ENCODE data around the gene LDLRAD4.
A peak's percentile ranks its signal among the peaks of the same experiment; 100 is the strongest.

Gene LDLRAD4

DNA sequence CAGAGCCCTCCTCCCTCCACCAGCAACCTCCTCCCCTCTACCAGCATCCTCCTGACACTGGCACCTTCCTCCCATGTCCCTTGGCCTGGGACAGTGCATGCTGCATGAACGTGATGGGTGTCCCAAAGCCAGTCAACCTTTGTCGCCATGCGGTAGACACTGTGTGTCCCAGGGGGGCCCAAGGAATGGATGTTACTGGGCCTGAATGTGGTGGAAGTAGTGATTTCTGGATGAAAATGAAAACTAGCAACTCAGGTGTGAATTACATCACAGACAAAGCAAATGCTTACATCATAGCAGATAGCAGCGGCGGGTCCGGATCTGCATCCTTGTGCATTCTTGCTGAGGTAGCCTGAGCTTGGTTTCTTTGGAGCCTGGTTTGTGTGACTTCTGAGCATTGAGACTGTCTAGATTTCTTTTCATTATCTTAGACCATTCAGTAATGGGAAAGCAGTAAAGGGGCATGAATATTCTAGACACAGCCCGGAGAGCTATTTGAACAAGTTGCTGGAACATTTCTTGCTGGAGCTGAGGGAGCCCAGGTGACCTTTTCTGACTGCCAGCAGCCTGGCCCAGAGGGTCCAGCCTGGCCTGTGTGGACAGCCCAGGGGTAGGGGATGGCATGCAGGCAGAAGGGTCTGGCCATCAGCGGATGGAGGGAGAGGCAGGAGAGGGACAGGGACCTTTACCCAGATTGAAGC is 407.4 kb downstream of the LDLRAD4 start:
- no peak for DNase-seq

DNA sequence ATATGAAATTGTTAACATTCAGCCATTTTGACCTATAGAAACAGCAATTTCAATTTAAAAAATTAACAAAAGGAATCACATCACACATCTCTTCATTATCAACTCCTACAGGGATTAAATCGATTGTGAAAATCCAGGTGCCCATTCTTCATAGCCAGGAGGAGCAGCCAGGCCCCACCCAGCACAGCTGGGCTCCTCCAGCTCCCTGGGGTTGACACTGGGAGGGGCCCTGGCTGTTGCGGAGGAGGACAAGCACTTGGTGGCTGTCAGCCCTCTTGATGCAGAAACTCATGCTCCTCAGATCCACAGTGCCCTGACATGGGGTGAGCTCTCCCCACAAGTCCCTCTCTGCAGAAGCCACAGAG is 408.0 kb downstream of the LDLRAD4 start:
- no peak for DNase-seq

DNA sequence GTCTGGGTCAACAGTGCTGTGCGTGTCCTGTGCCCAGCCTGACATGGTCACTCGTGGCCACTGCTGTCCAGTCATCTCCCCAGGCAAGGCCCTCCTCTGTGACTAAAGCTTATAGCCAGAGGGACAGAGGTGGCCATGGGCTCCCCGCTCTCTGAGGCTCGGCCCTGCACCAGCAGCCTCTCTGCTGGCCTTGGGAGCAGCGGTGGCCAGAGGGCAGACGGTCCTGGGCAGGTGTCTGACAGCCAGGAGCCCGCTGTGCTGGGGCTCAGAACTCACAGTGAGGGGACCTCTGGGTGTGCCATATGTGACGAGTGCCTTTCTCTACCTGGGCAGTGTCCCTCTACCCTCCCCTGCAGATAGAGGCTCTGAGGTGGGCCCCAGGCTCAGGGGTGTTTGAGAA is 409.1 kb downstream of the LDLRAD4 start:
- no peak for DNase-seq

DNA sequence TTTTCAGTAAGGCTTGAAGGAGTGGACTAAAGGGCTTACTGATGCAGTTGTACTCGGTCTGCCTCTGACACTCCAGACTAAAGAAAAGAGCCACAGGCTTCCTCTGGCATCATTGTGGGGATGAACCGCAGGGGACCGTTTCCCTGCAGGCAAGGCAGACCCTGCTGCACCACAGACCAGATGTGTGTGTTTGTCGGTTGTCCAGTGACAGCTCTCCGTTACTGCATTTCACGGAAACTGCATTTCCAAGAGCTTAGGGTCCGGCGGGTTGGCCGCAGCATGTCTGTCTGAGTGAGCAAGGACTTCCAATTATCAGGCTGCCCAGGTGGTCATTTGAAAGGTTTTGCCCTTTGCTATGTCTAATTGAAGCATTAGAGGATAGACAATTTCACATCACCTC is 409.7 kb downstream of the LDLRAD4 start:
- DNase-seq, result peak; percentile 73

DNA sequence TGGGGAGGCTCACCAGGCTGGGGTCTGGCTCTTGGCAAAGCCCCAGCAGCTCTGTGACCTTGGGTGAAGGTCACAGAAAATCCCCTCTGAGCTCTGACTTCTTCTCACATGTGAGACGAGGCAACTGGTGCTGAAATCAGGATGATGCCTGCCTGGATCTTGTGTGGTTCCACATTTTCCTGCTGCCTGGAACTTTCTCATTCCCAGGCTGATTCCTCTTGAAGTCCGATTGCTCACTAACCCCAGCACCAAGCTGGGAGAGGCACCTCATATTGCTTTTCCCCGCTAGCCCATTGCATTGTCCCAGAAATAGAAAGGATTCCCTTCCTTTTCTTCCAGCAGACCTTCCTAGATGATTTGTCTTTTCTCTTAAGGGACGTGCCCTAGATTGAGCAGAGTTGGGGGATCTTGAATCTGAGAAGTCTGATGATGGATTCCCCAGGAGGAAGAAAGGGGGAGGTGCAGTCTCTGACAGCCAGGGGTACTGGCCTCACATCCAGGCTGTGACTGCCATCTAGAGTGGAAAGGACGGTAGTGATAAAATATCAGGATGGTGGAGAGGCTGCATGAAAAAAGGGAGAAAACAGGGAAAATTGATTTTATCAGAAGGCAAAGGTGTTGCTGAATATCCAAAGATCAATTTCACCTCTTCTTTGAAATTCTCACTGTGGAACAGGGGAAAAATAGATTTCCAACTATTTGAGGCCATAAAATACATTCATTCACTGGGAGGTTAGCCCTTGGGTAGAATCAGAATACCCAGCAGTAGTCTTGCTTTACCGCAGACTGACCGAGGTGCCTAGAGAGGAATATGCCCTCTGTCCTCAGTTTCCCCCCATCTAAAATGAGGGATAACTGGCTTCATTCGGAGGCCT is 411.5 kb downstream of the LDLRAD4 start:
- DNase-seq, result peak; percentile 59

DNA sequence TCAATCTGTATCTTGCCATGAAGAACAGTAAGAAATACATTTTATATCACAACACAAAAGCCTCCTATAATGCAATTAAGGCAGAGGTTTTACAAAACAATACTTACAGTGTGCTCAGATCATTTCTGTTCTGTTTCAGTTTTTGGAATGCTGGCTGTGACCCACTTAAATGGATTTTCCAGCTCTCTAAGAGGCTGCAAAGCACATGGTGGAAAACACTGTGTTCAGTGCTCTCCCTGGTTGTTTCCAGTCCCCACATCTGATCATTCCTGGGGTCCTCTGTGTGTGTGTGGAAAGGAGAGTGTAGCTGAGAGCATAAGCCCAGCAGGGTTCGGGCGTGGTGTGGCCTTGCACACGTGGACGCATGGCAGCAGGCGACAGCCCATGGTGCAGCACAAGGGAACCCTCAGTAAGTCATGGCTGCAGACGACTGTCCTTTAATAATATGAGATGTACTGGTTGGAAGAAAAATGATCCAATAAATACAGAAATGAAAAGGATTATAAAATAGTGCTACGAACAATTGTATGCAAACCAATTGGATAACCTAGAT is 412.2 kb downstream of the LDLRAD4 start:
- no peak for DNase-seq

DNA sequence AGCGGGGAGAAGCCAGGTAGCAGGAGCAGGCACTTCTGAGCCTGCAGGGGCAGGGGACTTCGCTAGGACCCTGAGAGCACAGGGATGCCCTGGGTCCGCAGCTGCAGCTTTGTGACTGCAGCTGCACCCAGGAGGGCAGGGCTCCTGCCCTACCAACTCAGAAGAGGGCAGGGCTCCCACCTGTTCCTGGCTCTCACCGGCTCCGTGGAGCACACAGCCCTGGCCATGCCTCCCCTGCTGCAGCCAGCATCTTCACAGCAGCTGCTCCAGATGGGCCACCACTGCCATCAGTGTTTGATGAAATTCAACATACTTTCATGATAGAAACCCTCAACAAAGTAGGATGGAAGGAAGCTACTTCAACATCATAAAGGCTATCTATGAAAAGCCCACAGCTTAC is 415.1 kb downstream of the LDLRAD4 start:
- no peak for DNase-seq

DNA sequence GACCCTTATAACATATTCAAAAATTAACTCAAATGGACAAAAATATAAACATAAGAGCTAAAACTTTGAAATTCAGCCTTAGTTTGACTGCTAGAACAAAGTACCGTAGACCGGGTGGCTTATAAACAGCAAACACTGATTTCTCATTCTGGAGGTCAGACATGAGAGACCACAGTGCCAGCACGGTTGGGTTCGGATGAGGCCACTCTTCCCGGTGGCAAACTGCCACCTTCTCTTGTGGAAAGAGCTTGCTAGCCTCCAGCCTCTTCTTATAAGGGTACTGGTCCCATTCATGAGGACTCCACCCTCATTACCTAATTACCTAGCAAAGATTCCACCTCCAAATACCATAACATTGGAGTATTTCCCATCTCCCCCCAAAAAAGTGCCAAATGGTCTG is 416.5 kb downstream of the LDLRAD4 start:
- no peak for DNase-seq

DNA sequence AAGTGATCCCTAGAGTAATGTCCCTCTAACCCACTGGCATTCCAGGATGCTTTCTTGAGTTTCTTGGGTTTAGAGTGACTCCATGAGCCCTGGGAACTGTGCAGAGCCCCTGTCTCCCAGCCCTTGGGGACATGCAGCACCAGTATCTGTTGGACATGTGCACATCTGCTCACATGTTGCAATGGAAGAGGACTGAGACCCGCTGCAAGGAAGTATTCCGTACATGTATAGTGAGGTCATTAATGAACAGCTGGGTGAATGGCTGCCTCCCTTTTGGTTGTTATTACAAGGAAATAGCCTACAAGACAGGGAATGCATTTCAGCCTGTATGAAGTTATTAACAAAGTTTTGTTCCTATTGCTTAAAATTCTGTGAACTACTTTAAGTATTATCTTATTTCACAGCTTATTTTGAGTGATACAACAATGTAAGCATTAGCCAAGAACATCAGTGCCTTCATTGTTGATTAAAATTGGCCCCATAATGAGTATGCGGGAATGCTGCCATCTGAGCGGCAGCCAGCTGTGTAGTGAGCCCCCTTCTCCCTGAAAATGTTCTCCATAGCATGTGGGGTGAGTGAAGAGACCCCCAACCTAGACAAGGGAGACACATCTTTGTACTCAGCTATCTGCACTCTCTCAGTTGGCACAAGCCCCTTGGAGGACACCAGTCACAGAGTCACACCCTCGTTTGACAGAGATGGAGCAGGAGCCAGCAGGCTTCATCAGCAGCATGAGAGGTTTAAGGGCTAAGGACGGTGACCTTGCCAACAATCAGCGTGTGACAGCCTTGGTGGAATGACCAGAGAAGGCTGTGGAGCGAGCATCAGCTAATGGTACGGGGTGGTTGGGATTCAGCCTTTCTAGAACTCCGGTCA is 420.4 kb downstream of the LDLRAD4 start:
- DNase-seq, result no peak

DNA sequence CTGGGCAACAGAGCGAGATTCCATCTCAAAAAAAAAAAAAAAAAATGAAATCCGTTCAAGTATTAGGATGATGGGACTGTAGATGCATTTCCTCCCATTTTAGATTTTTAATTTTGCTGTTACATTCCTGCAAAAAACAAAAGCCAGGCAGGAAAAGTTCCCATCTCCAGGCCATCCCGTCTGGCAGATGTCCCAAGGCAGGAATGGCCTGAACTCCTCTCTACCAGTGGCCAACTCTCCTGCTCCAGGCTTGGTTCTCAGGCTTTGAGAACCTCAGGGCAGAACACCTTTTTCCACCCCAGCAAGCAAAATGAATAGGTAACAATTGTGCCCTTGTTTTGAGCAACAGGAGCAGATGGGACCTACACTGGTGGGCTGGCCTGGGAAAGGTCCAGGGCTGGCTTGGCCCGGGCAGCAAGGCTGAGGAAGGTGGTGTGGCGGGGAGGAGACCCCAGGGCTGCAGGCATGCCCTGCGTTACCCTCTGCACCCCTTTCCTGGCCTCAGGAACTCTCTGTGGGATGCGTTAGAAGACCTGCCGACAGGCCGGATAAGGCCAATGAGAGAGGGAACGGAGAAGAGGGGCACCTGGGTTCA is 421.8 kb downstream of the LDLRAD4 start:
- no peak for DNase-seq

DNA sequence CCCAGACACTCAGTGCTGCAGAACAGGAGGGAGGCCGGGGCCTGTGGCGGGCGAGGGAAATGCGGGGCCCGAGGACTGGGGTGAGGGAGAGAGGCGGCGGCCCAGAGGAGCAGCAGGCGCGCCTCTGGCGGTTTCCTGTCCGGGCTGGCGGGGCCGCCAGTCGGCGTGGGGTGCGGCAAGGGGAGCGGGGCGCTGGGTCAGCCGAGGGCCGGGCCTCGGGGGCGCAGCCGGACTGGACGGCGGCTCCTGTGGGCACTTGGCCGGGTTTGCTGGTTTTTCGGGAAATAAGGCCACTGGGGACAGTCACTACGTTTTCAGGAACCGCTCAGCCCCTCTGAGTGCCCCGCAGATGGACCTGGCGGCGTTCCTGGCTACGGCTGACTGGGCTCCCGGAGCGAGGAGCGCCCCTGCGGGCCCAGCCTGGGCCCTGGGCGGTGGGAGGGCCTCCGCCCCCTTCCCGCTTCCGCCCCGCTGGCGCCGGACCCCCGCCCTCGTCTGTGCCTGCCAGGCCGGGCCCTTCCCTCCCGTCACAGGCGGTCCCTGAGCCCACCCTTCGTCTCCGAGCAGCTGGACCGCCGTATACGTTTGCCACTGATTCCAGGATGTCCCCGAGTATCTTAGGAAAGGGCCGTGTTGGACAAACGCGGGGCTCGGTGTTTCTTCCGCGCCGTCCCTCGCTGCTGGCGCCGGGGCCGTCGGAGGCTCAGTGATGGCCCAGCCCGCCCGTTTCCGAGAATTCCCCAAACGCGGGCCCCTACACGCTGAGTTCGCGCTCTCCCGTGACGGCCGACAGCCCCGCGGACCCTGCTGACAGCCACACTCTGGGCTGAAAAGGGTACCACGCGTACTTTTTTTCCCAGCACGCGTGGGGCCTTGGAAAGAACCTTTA is 423.2 kb downstream of the LDLRAD4 start:
- DNase-seq, result no peak

DNA sequence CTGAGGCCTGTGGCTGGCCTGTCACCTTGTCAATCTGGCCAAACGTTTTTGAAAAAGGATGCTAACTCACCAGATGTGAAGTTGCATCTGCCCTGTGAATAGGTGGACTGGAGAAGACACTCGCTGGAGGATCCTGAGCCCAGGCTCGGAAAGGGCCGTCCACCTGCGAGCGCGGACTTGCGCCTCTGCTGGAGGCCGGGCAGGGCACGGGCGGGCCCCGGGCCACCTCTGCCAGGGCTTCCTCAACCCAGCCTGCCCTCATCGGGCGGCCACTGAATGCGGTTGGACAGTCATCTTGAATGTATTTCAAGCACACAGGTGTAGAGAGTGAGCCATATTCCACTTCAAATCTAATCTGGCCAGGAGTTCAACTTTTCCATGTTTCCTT is 423.9 kb downstream of the LDLRAD4 start:
- DNase-seq, result no peak

DNA sequence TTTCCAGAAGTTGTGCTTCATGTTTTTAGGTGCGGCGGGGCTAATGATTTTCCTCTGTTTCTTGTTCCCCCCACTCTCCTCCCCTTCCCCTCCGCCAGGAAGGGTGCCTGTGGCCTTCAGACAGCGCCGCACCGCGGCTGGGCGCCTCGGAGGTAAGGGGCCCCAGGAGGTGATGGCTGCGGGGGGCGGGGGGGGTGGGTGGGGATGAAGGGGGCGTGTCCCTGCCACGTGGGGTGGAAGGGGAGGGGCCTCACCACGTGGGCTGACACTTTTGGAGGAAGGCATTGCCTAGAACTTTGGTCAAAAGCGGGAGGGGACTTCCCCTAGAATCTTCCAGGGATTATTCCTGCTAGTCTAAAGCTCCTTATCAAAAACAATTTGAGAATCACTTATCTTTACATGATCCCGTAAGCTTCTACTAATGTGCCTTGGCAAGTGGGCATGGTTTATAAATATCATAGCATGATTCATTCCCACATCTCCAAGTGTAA is 424.7 kb downstream of the LDLRAD4 start:
- no peak for DNase-seq

DNA sequence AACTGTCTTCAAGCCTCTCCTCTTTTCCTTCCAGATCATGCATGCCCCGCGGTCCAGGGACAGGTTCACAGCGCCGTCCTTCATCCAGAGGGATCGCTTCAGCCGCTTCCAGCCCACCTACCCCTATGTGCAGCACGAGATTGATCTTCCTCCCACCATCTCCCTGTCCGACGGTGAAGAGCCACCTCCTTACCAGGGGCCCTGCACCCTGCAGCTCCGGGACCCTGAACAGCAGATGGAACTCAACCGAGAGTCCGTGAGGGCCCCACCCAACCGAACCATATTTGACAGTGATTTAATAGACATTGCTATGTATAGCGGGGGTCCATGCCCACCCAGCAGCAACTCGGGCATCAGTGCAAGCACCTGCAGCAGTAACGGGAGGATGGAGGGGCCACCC is 426.5 kb downstream of the LDLRAD4 start:
- DNase-seq, result no peak

DNA sequence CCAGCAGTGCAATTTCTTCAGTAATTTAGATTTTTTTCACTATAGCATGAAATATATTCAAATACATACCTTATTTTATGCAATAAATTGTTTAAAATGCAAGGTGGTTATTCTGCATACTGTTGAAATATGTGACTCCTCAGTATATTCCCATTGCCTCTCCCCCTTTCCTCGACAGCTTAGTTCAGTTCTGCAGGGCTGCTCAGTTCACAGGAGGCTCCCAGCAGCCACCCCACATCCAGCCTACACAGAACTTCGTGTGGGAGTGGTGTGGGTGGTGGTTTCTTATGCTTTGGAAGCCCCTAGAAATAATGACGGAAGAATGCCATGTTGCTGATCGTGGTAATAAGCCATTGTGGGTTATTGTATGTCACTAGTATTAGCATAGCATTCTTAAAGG is 428.1 kb downstream of the LDLRAD4 start:
- no peak for DNase-seq

DNA sequence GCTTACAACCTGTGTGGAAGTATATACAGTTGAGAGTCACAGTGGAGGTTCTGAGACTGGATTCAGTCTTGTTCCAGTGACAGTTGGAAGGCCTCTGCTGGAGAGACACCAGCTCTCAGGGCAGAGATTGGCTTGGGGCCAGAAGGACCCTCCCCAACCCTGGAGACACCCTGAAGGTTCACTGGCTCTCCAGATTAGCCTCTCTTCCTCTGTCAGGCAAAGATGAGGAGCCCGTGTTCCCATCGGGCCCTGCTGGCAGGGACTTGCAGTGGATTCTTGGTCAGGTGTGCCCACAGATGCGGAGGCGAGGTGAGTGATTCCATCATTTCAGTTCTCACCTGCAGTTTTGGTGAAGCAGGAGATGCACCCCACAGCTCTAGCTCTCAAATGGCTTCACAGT is 429.2 kb downstream of the LDLRAD4 start:
- no peak for DNase-seq

DNA sequence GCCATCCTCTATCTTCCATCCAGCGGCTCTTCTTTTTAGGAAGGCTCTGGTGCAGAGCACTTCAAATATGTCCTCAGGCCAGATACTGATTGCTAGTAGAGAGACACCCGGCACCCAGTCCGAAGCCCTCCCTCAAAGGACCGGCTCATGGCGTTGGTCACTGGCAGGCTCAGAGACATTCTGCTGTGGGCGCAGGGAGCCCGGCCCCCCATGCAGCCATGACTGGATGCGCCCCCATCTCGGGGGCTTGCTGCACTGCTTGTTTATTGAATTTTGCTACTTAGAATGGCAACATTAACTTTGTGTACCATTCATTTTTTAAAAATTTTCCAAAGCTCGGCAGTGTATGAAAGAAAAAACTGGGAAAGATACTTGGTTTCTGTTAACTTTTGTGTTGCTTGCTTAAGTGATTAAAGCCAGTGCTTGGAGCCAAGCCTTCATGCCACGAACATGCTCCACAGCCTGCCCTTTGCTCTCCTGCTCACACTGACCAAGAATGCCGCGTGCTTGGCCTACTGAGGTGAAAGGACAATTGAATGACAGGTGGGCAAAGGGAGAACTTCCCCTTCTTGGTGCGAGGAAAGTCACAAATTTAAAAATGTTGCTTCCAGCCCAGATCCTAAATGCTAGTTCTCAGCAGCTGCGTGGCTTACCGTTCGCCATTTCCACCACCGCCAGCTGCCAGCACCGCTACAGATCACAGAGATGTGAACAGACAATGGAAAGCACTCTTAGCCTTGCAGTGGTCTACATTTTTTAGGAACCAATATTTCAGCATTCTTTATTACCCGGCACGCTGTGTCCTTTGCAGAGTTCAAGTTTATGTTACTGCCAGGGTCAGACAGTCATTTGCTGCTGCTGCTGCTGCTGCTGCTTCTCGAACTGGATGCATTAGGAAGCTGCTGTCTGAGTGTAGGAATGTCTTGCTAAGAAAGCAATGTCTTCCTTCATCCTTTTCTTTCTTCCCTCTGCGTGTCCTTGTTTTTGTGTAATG is 431.1 kb downstream of the LDLRAD4 start:
- no peak for DNase-seq

DNA sequence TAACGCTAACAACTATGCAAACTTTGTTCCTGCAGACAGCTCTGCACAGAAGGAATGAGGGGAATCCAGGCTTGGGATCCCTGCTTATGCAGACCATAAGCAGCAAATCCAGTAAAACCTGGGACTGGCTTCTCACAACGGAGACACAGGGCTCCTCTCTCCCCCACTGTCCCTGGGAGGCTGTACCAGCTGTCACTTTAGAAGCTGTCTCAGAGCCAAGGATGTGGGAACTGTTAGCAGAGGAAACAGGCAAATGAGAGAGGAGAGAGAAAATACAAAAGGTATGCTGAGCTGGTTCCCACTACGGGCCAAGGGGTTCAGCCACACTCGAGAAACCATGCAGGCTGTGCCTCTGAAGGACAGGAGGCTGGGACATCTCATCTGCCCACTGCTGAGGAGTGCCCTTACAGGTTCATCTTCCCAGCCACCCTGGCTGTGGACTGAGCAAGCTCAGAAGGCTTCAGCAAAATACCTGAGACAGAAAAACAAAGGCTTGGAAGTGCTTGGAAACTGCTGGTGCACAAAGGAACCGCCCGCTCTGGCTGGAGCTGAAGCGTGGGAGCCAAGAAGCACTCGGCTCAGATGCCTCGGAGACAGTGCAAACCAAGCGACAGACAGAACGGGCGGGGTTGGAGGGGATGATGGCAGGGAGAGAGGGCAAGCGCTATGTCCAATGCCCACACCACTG is 435.3 kb downstream of the LDLRAD4 start:
- DNase-seq, result no peak

DNA sequence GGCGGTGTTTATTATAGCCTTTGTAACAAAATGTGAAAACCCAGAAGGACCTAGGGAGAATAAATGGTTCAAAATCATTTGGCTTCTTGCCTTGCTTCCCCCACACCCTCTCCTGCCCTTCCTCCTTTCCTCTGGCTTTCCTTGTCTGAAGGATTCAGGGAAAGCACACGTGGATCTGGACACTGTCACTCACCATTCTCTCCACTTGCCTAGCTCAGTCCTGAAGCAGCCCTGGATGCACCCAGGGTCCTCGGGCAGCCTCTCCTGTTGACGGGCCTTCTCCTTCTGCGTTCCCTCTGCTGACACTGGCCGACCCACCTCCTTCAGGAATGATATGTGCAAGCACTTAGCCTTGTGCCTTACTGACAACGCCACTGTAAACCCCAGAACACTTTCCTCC is 439.4 kb downstream of the LDLRAD4 start:
- DNase-seq, result no peak

Data from GDM1 (cell line).